PFSK-1 (cell line): ENCODE results near the gene EFNA5.
A peak's percentile ranks its signal among the peaks of the same experiment; 100 is the strongest.

ENCODE experiments used
- FOXP2 ChIP-seq: optimal IDR thresholded peaks from 2 replicates; pipeline ENCODE3; 2011; ENCODE audit warnings: borderline replicate concordance, control low read depth, inconsistent platforms; ENCODE audit not compliant: insufficient read depth; ENCODE audit errors: extremely low read length, extremely low read depth
- POLR2AphosphoS5 ChIP-seq: IDR thresholded peaks from 2 replicates; pipeline ENCODE4 v1.6.1; 2012; ENCODE audit warnings: low read depth, mild to moderate bottlenecking, control low read depth, low read length, moderate library complexity
- REST ChIP-seq, 2 experiments: IDR thresholded peaks; 2 replicates each; pipeline versions ENCODE4 v1.6.1 to v1.8.0; 2011 to 2012; ENCODE audit warnings: low read depth in 2 of 2, low read length in 2 of 2, control low read depth in 1 of 2, inconsistent platforms in 1 of 2, mild to moderate bottlenecking in 1 of 2, moderate library complexity in 1 of 2; ENCODE audit not compliant: insufficient read depth in 1 of 2
- SIN3A ChIP-seq: IDR thresholded peaks from 2 replicates; pipeline ENCODE4 v1.6.1; 2012; ENCODE audit warnings: mild to moderate bottlenecking, low read length, moderate library complexity, borderline replicate concordance; ENCODE audit not compliant: insufficient read depth
- TAF1 ChIP-seq: IDR thresholded peaks from 2 replicates; pipeline ENCODE4 v1.6.1; 2012; ENCODE audit warnings: low read length, control low read depth, borderline replicate concordance; ENCODE audit not compliant: insufficient read depth

Gene EFNA5

DNA sequence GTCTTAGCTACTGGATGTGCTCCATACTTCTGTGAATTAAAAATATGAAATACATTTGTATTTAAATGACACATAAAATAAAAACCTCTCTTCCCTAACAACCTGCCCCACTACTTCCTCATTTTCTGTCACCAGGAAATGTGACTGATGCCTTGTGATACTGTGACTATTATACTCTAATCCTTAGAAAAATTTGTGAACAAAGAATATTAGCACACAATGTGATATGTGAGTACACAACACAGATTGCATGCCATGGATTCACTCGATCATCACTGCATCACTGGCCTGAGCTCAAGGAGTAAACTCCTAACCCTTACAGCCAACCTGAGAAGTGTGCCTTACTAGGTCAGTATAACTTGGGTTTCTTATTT is 281.0 kb downstream of the EFNA5 start:
- TF ChIP-seq REST (IDR thresholded peaks at IDR 0.05; ENCODE audit: insufficient read depth in 1 of 2, low read depth in 2 of 2, low read length in 2 of 2) (no peak), SIN3A (no peak), TAF1 (no peak), FOXP2 (no peak), POLR2AphosphoS5 (no peak)

DNA sequence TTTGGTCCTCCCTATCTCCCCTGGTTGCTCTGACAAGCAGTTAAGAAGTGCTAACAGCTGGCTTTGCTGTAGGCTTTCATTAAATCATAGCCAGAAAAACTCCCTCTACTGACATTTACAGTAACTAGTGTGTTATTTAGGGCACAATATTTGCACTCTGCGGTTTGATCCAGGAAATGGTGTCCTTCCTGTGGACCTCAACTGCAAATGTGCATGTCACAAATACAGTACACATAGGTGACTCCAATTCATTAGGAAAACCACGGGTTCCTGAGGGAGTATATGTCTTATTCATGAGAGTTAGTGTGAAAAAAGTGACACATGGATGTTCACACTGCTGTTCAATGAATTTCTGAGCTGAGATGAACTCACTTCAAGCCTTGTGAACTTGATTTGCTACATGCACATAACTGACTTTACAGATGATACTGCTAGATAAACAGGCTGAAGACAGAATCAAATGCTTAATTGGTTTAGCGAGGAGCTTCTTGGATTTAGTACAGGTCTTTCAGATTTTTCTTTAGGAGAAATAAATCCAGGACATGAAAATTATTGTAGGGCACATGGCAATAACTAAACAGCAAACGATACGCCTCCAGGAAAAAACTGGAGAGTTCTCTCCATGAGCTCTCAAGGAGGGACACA is 281.5 kb downstream of the EFNA5 start:
- peak; percentile 21 for TF ChIP-seq FOXP2
- peak; percentile 66; the same call in 1 of the 2 replicates for TF ChIP-seq POLR2AphosphoS5
- TF ChIP-seq SIN3A: peak; percentile 23; the same call in 1 of the 2 replicates
- TF ChIP-seq TAF1: no peak
- peak in 1 of 2 experiments; percentile 80; a peak in 2 of 4 replicates for TF ChIP-seq REST (IDR thresholded peaks at IDR 0.05; ENCODE audit: insufficient read depth in 1 of 2, low read depth in 2 of 2, low read length in 2 of 2)

DNA sequence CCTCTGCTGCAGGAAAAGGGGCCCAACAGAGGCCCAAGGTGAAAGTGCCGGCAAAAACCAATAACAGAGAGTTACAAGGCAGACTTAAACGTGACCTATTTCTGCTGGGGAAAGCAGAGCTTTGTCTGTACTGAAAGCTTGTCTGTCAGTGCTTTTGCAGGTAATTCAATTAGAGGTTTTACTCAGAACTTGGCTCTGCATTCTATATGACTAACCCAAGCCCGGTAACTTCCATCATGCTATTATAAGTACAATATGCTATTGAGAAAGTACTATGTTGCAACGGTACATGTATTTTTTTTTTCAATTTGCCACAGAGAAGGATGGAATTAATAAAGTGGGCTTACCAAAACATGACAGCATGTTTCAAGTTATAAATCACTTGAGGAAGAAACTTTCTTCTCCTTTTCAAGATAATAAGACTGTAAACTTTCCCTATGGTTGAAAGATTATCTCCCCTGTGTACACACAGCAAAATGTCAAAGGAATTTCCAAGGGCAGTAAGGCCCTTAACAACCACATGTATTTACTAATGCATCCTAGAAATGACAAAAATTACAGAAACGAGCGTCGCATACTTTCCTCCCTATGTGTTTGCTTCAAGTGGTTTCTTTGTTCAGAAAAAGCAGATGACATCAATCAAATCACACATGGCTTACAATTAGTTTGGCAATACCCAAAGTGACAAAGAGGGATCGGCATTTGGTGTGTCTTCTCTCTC is 282.4 kb downstream of the EFNA5 start:
- TF ChIP-seq REST (IDR thresholded peaks at IDR 0.05; ENCODE audit: insufficient read depth in 1 of 2, low read depth in 2 of 2, low read length in 2 of 2) (no peak; a peak in 1 of 4 replicates), TAF1 (peak; percentile 25; the same call in 1 of the 2 replicates), SIN3A (peak; percentile 79; the same call in 1 of the 2 replicates), POLR2AphosphoS5 (no peak), FOXP2 (no peak)

DNA sequence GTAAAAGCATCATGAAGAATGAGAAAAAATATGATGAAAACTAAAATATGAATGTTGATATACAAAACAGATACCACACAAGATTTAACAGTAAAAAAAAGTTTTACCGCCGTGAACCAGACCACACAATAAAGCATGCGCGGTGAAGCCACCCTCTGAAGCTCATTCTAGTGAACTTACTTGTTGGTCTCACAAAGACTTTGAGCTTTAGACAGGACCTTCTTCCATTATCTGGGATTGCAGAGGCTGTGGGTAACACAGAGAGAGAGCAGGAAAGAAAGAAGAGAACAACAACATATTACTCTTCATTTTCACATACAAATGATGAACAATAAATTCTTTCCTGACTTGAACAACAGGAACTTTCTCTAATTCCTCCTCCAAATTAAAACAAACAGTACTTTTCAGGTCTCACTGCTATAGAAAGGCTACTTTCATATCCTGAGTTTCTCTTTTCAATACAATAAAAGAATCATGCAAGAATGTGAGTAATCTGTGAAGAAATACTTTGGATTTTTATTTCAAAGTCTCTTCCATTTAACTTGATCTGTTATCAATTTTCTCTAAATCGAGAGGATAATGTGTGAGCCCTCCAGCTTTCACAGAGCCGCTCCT is 283.1 kb downstream of the EFNA5 start:
- TF ChIP-seq TAF1 (no peak), REST (IDR thresholded peaks at IDR 0.05; ENCODE audit: insufficient read depth in 1 of 2, low read depth in 2 of 2, low read length in 2 of 2) (no peak), FOXP2 (no peak), POLR2AphosphoS5 (no peak), SIN3A (no peak)
